Measurements from ENCODE around the gene KPNA3.

DNA sequence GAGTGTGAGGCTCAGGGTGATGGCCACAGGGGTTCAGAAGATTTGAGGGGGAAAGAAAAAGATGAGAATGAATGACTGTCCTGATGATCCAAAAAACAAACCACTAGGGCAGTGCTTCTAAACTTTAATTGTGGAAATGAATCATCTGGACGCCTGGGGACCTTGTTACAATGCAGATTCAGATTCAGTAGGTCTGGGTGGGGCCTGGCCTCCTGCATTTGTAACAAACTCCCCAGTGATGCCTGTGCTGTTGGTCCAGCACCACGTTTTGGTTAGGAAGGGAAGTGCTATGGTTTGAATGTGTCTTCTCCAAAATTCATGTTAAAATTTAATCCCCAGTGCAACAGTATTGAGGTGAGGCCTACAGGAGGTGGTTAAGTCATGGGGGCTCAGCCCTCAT is 49.5 kb upstream of the KPNA3 start:
- TF ChIP-seq CTCF (IDR thresholded peaks at IDR 0.05) (no peak), ZFX (IDR thresholded peaks at IDR 0.05; ENCODE audit: borderline replicate concordance) (no peak)

All from 22Rv1 (cell line).